Measurements from ENCODE around the gene PLPP3. TPM values are rescaled to one million over a fixed set of nuclear protein-coding genes. Genes with fewer than 3 reads are reported as not detected.

PLPP3 gene
- total RNA-seq, 1 experiment from 2014 or later, result 3.4 TPM

- Histone ChIP-seq H3K27ac (ENCODE audit: low read depth, low read length) (no peak overlapping the region), H3K36me3 (ENCODE audit: control insufficient read depth in 1 of 2, insufficient read depth in 2 of 2, low read length in 2 of 2) (no peaks in the 10 kb centered on the region), H3K4me2 (ENCODE audit: low read length) (0 out of 2 replicates have a peak overlapping the region, but pooled peaks have one; percentile 4), H4K20me1 (ENCODE audit: insufficient read depth) (no peaks in the 10 kb centered on the region), H3K9ac (ENCODE audit: low read length) (no peak overlapping the region), H3K4me3 (replicated peaks in 1 of 2; ENCODE audit: low read depth in 1 of 2, low read length in 2 of 2) (no peak overlapping the region), H2AFZ (ENCODE audit: low read depth, low read length, poor library complexity, severe bottlenecking) (no peak overlapping the region), H3K4me1 (ENCODE audit: control insufficient read depth in 1 of 2, insufficient read depth in 2 of 2, low read length in 2 of 2) (peaks cover 0 to 8% of the 10 kb centered on the region in 2 experiments; a peak in 2 of 4 replicates), H3K9me2 (ENCODE audit: insufficient read depth) (no peaks in the 10 kb centered on the region), H3K9me3 (ENCODE audit: control insufficient read depth in 1 of 2, insufficient read depth in 1 of 2, low read depth in 1 of 2, low read length in 2 of 2) (no peaks in the 10 kb centered on the region), H3K79me2 (ENCODE audit: insufficient read depth, low read length) (no peaks in the 10 kb centered on the region), H3K27me3 (ENCODE audit: insufficient read depth, low read length) (no peaks in the 10 kb centered on the region)
- ATAC-seq (peak; percentile 57), DNase-seq (ENCODE audit: low read depth, low spot score) (no peak)
- intact Hi-C loops (cut with micrococcal nuclease), result no loop called here
- ChIA-PET POLR2A (no interaction called here), RAD21 (ENCODE audit: low non-redundant PET in 1 of 2, low total read pairs in 2 of 2, uncharacterized antibody in 2 of 2, unreplicated experiment in 2 of 2) (no interaction called here), CTCF (no interaction called here)
- TF ChIP-seq SP1 (IDR thresholded peaks at IDR 0.05; ENCODE audit: low read depth) (no peak), JUND (IDR thresholded peaks at IDR 0.05) (no peak), EZH2 (IDR thresholded peaks at IDR 0.05) (no peak), CEBPB (IDR thresholded peaks at IDR 0.05; ENCODE audit: low read depth) (peak; percentile 89)
- TF ChIP-seq, protein P1, sequence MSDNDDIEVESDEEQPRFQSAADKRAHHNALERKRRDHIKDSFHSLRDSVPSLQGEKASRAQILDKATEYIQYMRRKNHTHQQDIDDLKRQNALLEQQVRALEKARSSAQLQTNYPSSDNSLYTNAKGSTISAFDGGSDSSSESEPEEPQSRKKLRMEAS (IDR thresholded peaks at IDR 0.05), result 0 out of 2 replicates have a peak, but pooled peaks have one; percentile 40
- BruUV-seq (replicated peaks), result no TSS peak
Measured at GRCh38 chr1:56508523-56508983, 70.8 kb downstream of the PLPP3 start.

DNA sequence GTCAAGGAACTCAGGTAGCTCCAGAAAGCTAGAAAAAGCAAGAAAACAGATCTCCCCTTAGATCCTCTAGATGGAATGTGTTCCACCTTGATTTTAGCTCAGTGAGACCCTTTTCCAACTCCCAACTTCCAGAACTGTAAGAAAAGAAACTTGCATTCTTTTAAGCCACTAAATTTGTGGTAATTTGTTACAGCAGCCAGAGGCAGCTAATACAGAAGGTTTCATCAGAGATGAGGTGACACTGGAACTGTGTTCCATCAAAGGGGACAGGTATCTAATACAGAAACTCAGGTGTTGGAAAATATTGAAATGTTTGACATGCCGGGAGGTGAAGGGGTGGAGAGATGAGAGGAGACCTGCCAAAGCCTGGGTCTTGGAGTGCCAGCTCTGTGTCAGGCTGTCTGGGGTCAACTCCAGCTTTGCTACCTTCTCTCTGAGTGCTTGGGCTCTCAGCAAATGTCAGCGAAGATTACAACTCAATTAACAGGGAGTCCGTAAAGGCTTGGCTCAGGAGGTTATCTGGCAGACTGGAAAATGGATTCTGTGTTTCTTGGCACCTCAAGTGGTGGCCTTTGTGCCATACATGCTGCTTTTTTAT, 71.3 kb downstream of the PLPP3 start:
- intact Hi-C loops (cut with micrococcal nuclease), result no loop called here
- Histone ChIP-seq H3K79me2 (ENCODE audit: insufficient read depth, low read length) (no peaks in the 10 kb centered on the region), H3K4me2 (ENCODE audit: low read length) (0 out of 2 replicates have a peak overlapping the region, but pooled peaks have one; percentile 4), H3K9ac (ENCODE audit: low read length) (no peak overlapping the region), H3K27ac (ENCODE audit: low read depth, low read length) (no peak overlapping the region), H3K36me3 (ENCODE audit: control insufficient read depth in 1 of 2, insufficient read depth in 2 of 2, low read length in 2 of 2) (no peaks in the 10 kb centered on the region), H3K4me1 (ENCODE audit: control insufficient read depth in 1 of 2, insufficient read depth in 2 of 2, low read length in 2 of 2) (peaks cover 0 to 8% of the 10 kb centered on the region in 2 experiments; a peak in 2 of 4 replicates), H3K9me3 (ENCODE audit: control insufficient read depth in 1 of 2, insufficient read depth in 1 of 2, low read depth in 1 of 2, low read length in 2 of 2) (no peaks in the 10 kb centered on the region), H4K20me1 (ENCODE audit: insufficient read depth) (no peaks in the 10 kb centered on the region), H3K27me3 (ENCODE audit: insufficient read depth, low read length) (no peaks in the 10 kb centered on the region), H3K4me3 (replicated peaks in 1 of 2; ENCODE audit: low read depth in 1 of 2, low read length in 2 of 2) (no peak overlapping the region), H2AFZ (ENCODE audit: low read depth, low read length, poor library complexity, severe bottlenecking) (no peak overlapping the region), H3K9me2 (ENCODE audit: insufficient read depth) (no peaks in the 10 kb centered on the region)
- POLR2A ChIA-PET, result no interaction called here
- no TSS peak for BruUV-seq (replicated peaks)
- no peak for DNase-seq (ENCODE audit: low read depth, low spot score)
- CTCF ChIA-PET, result no interaction called here
- RAD21 ChIA-PET (ENCODE audit: low non-redundant PET in 1 of 2, low total read pairs in 2 of 2, uncharacterized antibody in 2 of 2, unreplicated experiment in 2 of 2), result no interaction called here
- ATAC-seq, result no peak
- no peak for TF ChIP-seq ATF3 (IDR thresholded peaks at IDR 0.05)
- TF ChIP-seq, protein P1 (IDR thresholded peaks at IDR 0.05), result no peak
- no peak for TF ChIP-seq JUND (IDR thresholded peaks at IDR 0.05)
- no peak for TF ChIP-seq ZFX (IDR thresholded peaks at IDR 0.05)
- no peak for TF ChIP-seq YY1 (IDR thresholded peaks at IDR 0.05; ENCODE audit: extremely low read depth, insufficient replicate concordance, low read depth, low read length)
- TF ChIP-seq RAD21 (IDR thresholded peaks at IDR 0.05; ENCODE audit: low read depth), result no peak
- TF ChIP-seq CEBPB (IDR thresholded peaks at IDR 0.05; ENCODE audit: low read depth), result no peak
- no peak for TF ChIP-seq POLR2AphosphoS5 (IDR thresholded peaks at IDR 0.05; ENCODE audit: low read depth, low read length)
- TF ChIP-seq EZH2 (IDR thresholded peaks at IDR 0.05), result no peak
- no peak for TF ChIP-seq ZNF274 (IDR thresholded peaks at IDR 0.05; ENCODE audit: low read depth, low read length)
- no peak for TF ChIP-seq POLR2A (IDR thresholded peaks at IDR 0.05; ENCODE audit: borderline replicate concordance, extremely low read depth, insufficient read depth, insufficient read length)
- no peak for TF ChIP-seq FOSL1 (IDR thresholded peaks at IDR 0.05; ENCODE audit: low read depth)
- TF ChIP-seq, protein P2, sequence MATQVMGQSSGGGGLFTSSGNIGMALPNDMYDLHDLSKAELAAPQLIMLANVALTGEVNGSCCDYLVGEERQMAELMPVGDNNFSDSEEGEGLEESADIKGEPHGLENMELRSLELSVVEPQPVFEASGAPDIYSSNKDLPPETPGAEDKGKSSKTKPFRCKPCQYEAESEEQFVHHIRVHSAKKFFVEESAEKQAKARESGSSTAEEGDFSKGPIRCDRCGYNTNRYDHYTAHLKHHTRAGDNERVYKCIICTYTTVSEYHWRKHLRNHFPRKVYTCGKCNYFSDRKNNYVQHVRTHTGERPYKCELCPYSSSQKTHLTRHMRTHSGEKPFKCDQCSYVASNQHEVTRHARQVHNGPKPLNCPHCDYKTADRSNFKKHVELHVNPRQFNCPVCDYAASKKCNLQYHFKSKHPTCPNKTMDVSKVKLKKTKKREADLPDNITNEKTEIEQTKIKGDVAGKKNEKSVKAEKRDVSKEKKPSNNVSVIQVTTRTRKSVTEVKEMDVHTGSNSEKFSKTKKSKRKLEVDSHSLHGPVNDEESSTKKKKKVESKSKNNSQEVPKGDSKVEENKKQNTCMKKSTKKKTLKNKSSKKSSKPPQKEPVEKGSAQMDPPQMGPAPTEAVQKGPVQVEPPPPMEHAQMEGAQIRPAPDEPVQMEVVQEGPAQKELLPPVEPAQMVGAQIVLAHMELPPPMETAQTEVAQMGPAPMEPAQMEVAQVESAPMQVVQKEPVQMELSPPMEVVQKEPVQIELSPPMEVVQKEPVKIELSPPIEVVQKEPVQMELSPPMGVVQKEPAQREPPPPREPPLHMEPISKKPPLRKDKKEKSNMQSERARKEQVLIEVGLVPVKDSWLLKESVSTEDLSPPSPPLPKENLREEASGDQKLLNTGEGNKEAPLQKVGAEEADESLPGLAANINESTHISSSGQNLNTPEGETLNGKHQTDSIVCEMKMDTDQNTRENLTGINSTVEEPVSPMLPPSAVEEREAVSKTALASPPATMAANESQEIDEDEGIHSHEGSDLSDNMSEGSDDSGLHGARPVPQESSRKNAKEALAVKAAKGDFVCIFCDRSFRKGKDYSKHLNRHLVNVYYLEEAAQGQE (IDR thresholded peaks at IDR 0.05; ENCODE audit: low read depth), result no peak
